GM21723 (cell line): ENCODE measurements around the gene KLK1.

Source experiments
- ATAC-seq: cut with Tn5 transposase; IDR thresholded peaks from one replicate; pipeline ENCODE4 v1.9.1; 2021; ENCODE audit warnings: mild to moderate bottlenecking, moderate library complexity; ENCODE audit not compliant: unreplicated experiment

Gene KLK1

GRCh38 chr19:50836543-50837195 is 13.1 kb upstream of the KLK1 start:
- no peak for ATAC-seq

- ATAC-seq: peak; percentile 89
These were observed 12.4 kb upstream of the KLK1 start for GRCh38 chr19:50835785-50836542.

- ATAC-seq: no peak
These were observed 11.7 kb upstream of the KLK1 start for GRCh38 chr19:50835103-50835784.

- no peak for ATAC-seq
These were observed 10.2 kb upstream of the KLK1 start for GRCh38 chr19:50833802-50834167.

GRCh38 chr19:50833117-50833801 is 9.7 kb upstream of the KLK1 start, which contains the start of gene KLK15:
Gene KLK15, minus strand, starts transcription at chr19:50833574. Its CDS starts 2,082 bp downstream, at chr19:50831492.
- no peak for ATAC-seq

- no peak for ATAC-seq
These were observed 9.1 kb upstream of the KLK1 start for GRCh38 chr19:50832666-50833065.

- ATAC-seq: no peak
These were observed 7.4 kb upstream of the KLK1 start for GRCh38 chr19:50831026-50831396.

GRCh38 chr19:50830266-50831025 is 6.9 kb upstream of the KLK1 start:
- no peak for ATAC-seq

- no peak for ATAC-seq
These were observed 6.2 kb upstream of the KLK1 start for GRCh38 chr19:50829801-50830200.

GRCh38 chr19:50827476-50827875 is 3.9 kb upstream of the KLK1 start:
- ATAC-seq: no peak

- ATAC-seq: no peak
These were observed 3.1 kb upstream of the KLK1 start for GRCh38 chr19:50826492-50827240.

- ATAC-seq: no peak
These were observed 852 bp downstream of the KLK1 start for GRCh38 chr19:50822661-50823208.

- ATAC-seq: no peak
These were observed 2.0 kb downstream of the KLK1 start for GRCh38 chr19:50821622-50822021.

GRCh38 chr19:50821248-50821612 is 2.4 kb downstream of the KLK1 start:
- no peak for ATAC-seq

GRCh38 chr19:50820549-50821247 is 2.9 kb downstream of the KLK1 start:
- no peak for ATAC-seq

- no peak for ATAC-seq
These were observed 3.5 kb downstream of the KLK1 start for GRCh38 chr19:50820086-50820485.

- ATAC-seq: no peak
These were observed 4.0 kb downstream of the KLK1 start for GRCh38 chr19:50819636-50820035.

GRCh38 chr19:50818859-50819472 is 4.6 kb downstream of the KLK1 start:
- ATAC-seq: no peak
